Gastrocnemius medialis (tissue), 4 donors: ENCODE measurements around the gene ATP11B.

ENCODE experiments used
- POLR2A ChIP-seq, 2 donors: fragments of 450-650 bp; IDR thresholded peaks; one replicate each; pipeline ENCODE4 v1.6.1; 2017; ENCODE audit warnings: antibody characterized with exemption in 2 of 2, mild to moderate bottlenecking in 2 of 2, moderate library complexity in 2 of 2
- TF ChIP-seq, protein P1 (sequence below), 5 experiments: fragments of 450-650 bp in 3 of 5; fragments of 200-600 bp in 2 of 5; sonication (generic) in 2 of 5; IDR thresholded peaks in 4 of 5; conservative IDR thresholded peaks in 1 of 5; 1 replicate in 4 of 5; 2 replicates in 1 of 5; pipeline ENCODE4 v1.5.1; 2016 to 2019; ENCODE audit warnings: antibody characterized with exemption in 5 of 5, mild to moderate bottlenecking in 3 of 5, moderate library complexity in 3 of 5

GRCh38 chr3:182796310-182796709 is 3.0 kb downstream of the ATP11B start:
- TF ChIP-seq, protein P1, sequence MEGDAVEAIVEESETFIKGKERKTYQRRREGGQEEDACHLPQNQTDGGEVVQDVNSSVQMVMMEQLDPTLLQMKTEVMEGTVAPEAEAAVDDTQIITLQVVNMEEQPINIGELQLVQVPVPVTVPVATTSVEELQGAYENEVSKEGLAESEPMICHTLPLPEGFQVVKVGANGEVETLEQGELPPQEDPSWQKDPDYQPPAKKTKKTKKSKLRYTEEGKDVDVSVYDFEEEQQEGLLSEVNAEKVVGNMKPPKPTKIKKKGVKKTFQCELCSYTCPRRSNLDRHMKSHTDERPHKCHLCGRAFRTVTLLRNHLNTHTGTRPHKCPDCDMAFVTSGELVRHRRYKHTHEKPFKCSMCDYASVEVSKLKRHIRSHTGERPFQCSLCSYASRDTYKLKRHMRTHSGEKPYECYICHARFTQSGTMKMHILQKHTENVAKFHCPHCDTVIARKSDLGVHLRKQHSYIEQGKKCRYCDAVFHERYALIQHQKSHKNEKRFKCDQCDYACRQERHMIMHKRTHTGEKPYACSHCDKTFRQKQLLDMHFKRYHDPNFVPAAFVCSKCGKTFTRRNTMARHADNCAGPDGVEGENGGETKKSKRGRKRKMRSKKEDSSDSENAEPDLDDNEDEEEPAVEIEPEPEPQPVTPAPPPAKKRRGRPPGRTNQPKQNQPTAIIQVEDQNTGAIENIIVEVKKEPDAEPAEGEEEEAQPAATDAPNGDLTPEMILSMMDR (IDR thresholded peaks at IDR 0.05 in 4 of 5, conservative IDR thresholded peaks at IDR 0.05 in 1 of 5): no peak
- no peak for TF ChIP-seq POLR2A (IDR thresholded peaks at IDR 0.05)
